Thyroid gland (tissue), 4 donors: ENCODE results near the gene NTRK2.

Experiments used
- POLR2A ChIP-seq, 2 donors: fragments of 450-650 bp; IDR thresholded peaks; one replicate each; pipeline ENCODE4 v1.6.1; 2017; ENCODE audit warnings: antibody characterized with exemption in 2 of 2, mild to moderate bottlenecking in 2 of 2, moderate library complexity in 1 of 2
- TF ChIP-seq, protein P1 (sequence below), 6 experiments: fragments of 200-600 bp in 3 of 6; fragments of 450-650 bp in 3 of 6; sonication (generic) in 3 of 6; IDR thresholded peaks; one replicate each; pipeline ENCODE4 v1.5.1; 2016 to 2019; ENCODE audit warnings: antibody characterized with exemption in 6 of 6, mild to moderate bottlenecking in 2 of 6, inconsistent platforms in 1 of 6, moderate library complexity in 1 of 6

DNA sequence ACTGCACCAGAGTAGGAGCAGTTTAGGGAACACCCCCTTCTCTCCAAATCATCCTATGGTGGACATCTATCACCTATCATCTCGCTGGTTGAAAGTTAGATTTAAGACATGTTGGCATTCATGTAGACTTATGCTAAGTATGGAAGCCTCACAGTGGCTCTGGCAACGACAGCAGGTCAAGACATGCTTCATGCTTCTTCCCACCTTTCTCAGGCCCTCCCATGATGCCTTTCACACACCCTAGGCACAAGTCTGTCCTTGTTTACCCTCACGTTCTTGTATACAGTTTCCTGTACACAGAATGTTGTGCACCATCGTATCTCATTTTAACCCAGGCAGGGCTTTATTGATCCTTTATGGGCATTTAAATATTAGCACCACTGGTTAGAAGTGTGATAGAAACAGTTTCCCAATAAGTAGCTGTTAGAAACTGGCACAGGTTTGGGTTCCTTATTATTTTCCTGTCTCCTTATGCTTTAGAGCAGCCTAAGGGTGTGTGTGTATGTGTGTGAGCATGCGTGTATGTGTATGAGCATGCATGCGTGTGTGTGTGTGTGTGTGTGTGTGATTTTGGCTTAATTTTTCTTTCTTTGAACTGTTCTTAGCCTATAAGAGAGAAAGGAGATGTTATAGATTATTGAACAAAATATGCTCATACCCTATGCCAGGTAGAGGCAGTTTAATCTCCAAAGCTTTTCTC is 160.6 kb downstream of the NTRK2 start:
- TF ChIP-seq, protein P1, sequence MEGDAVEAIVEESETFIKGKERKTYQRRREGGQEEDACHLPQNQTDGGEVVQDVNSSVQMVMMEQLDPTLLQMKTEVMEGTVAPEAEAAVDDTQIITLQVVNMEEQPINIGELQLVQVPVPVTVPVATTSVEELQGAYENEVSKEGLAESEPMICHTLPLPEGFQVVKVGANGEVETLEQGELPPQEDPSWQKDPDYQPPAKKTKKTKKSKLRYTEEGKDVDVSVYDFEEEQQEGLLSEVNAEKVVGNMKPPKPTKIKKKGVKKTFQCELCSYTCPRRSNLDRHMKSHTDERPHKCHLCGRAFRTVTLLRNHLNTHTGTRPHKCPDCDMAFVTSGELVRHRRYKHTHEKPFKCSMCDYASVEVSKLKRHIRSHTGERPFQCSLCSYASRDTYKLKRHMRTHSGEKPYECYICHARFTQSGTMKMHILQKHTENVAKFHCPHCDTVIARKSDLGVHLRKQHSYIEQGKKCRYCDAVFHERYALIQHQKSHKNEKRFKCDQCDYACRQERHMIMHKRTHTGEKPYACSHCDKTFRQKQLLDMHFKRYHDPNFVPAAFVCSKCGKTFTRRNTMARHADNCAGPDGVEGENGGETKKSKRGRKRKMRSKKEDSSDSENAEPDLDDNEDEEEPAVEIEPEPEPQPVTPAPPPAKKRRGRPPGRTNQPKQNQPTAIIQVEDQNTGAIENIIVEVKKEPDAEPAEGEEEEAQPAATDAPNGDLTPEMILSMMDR (IDR thresholded peaks at IDR 0.05) = no peak
- no peak for TF ChIP-seq POLR2A (IDR thresholded peaks at IDR 0.05)
